GM18867 (cell line): ENCODE data around the gene C13orf42.

ENCODE experiments used
- ATAC-seq: cut with Tn5 transposase; IDR thresholded peaks from one replicate; pipeline ENCODE4 v1.9.1; 2021; ENCODE audit warnings: mild to moderate bottlenecking, moderate library complexity; ENCODE audit not compliant: unreplicated experiment

C13orf42 gene

GRCh38 chr13:51067210-51067701 lies 43.8 kb downstream of the C13orf42 start:
- no peak for ATAC-seq

GRCh38 chr13:51066091-51066831 lies 44.8 kb downstream of the C13orf42 start:
- no peak for ATAC-seq

- ATAC-seq: no peak
Observed at GRCh38 chr13:51065372-51066090, 45.5 kb downstream of the C13orf42 start.

GRCh38 chr13:51064753-51065152 lies 46.3 kb downstream of the C13orf42 start:
- no peak for ATAC-seq

- no peak for ATAC-seq
Observed at GRCh38 chr13:51063909-51064308, 47.2 kb downstream of the C13orf42 start.

GRCh38 chr13:51058461-51059167 lies 52.5 kb downstream of the C13orf42 start:
- no peak for ATAC-seq

GRCh38 chr13:51057906-51058305 lies 53.2 kb downstream of the C13orf42 start:
- ATAC-seq: no peak

GRCh38 chr13:51057001-51057400 lies 54.1 kb downstream of the C13orf42 start:
- ATAC-seq: no peak

GRCh38 chr13:51052581-51052980 lies 58.5 kb downstream of the C13orf42 start:
- no peak for ATAC-seq

GRCh38 chr13:51050021-51050830 lies 60.8 kb downstream of the C13orf42 start:
- no peak for ATAC-seq

- ATAC-seq: no peak
Observed at GRCh38 chr13:51048616-51049015, 62.5 kb downstream of the C13orf42 start.

GRCh38 chr13:51048166-51048461 lies 63.0 kb downstream of the C13orf42 start:
- no peak for ATAC-seq

- ATAC-seq: no peak
Observed at GRCh38 chr13:51047434-51048165, 63.5 kb downstream of the C13orf42 start.

- ATAC-seq: no peak
Observed at GRCh38 chr13:51045451-51045850, 65.6 kb downstream of the C13orf42 start.

- ATAC-seq: no peak
Observed at GRCh38 chr13:51044023-51044665, 66.9 kb downstream of the C13orf42 start.

- no peak for ATAC-seq
Observed at GRCh38 chr13:51043310-51043709, 67.8 kb downstream of the C13orf42 start.

GRCh38 chr13:51041710-51042109 lies 69.4 kb downstream of the C13orf42 start:
- ATAC-seq: no peak

GRCh38 chr13:51041126-51041525 lies 69.9 kb downstream of the C13orf42 start:
- ATAC-seq: no peak

- ATAC-seq: no peak
Observed at GRCh38 chr13:51040431-51040830, 70.6 kb downstream of the C13orf42 start.

- no peak for ATAC-seq
Observed at GRCh38 chr13:51036418-51036817, 74.7 kb downstream of the C13orf42 start.
